Ishikawa (cell line): Measurements from ENCODE around the gene COX6B2.

Source experiments
- CEBPB ChIP-seq: IDR thresholded peaks from 2 replicates; pipeline ENCODE4 v1.6.1; 2012
- CREB1 ChIP-seq: IDR thresholded peaks from 2 replicates; pipeline ENCODE4 v1.6.1; 2012; ENCODE audit warnings: low read depth
- EGR1 ChIP-seq: IDR thresholded peaks from 2 replicates; pipeline ENCODE4 v1.6.1; 2012
- EP300 ChIP-seq: IDR thresholded peaks from 2 replicates; pipeline ENCODE4 v1.6.1; 2012; ENCODE audit warnings: borderline replicate concordance
- FOXM1 ChIP-seq: IDR thresholded peaks from 2 replicates; pipeline ENCODE4 v1.6.1; 2012; ENCODE audit warnings: low read depth, borderline replicate concordance
- NFIC ChIP-seq: IDR thresholded peaks from 2 replicates; pipeline ENCODE4 v1.6.1; 2012
- RAD21 ChIP-seq: IDR thresholded peaks from 2 replicates; pipeline ENCODE4 v1.6.1; 2012; ENCODE audit warnings: low read depth
- REST ChIP-seq: IDR thresholded peaks from 2 replicates; pipeline ENCODE4 v1.6.1; 2012; ENCODE audit warnings: low read depth, mild to moderate bottlenecking
- TAF1 ChIP-seq: IDR thresholded peaks from 2 replicates; pipeline ENCODE4 v1.6.1; 2012; ENCODE audit warnings: low read depth, mild to moderate bottlenecking
- TCF12 ChIP-seq: IDR thresholded peaks from 2 replicates; pipeline ENCODE4 v1.6.1; 2012; ENCODE audit warnings: low read depth
- TEAD4 ChIP-seq: IDR thresholded peaks from 2 replicates; pipeline ENCODE4 v1.6.1; 2012
- USF1 ChIP-seq: IDR thresholded peaks from 2 replicates; pipeline ENCODE4 v1.6.1; 2012
- YY1 ChIP-seq: IDR thresholded peaks from 2 replicates; pipeline ENCODE4 v1.6.1; 2012; ENCODE audit warnings: low read depth
- ZBTB7A ChIP-seq: IDR thresholded peaks from 2 replicates; pipeline ENCODE4 v1.6.1; 2012; ENCODE audit warnings: low read depth
- TF ChIP-seq, protein P1 (sequence below): IDR thresholded peaks from 2 replicates; pipeline ENCODE4 v1.6.1; 2012

The COX6B2 gene

DNA sequence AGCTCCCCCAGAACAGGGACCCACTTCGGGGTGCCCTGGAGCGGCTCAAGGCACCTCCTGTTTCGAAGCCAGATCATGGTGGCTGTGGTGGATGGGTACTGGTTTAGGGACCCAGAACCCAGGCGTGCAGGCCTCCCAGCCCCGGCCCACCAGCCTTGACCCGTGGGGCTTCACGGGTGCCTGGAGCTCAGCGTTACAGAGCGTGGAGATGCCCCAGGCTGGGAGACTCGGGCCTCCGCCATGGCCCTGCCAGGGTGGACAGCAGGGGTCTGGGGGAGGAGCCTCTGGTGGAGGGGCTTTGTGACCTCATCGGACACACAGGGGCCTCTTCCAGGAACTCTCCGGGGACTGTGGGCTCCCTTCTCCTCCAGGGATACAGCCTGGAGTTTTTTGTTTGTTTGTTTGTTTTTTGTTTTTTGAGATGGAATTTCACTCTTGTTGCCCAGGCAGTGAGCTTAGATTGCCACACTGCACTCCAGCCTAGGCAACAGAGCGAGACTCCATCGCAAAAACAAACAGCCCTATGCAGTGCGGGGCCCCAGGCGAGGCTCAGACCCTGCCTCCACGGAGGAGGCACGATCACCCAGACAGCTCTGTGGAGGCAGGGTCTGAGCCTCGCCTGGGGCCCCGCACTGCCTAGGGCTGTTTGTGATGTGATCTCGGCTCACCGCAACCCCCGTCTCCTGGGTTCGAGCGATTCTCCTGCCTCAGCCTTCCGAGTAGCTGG lies 8.6 kb upstream of the COX6B2 start, which contains the start of gene GARIN5B:
Gene GARIN5B (minus strand): TSS at position 271 of the 727 bp plus-strand sequence. CDS start 194 bp downstream, at position 77.
- TF ChIP-seq USF1 = no peak
- no peak for TF ChIP-seq TCF12
- no peak for TF ChIP-seq CREB1
- no peak for TF ChIP-seq NFIC
- no peak for TF ChIP-seq TEAD4
- no peak for TF ChIP-seq FOXM1
- no peak for TF ChIP-seq YY1
- TF ChIP-seq RAD21 = no peak
- TF ChIP-seq REST = no peak
- TF ChIP-seq, protein P1, sequence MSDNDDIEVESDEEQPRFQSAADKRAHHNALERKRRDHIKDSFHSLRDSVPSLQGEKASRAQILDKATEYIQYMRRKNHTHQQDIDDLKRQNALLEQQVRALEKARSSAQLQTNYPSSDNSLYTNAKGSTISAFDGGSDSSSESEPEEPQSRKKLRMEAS = no peak
- no peak for TF ChIP-seq EGR1
- TF ChIP-seq EP300 = no peak
- no peak for TF ChIP-seq TAF1

DNA sequence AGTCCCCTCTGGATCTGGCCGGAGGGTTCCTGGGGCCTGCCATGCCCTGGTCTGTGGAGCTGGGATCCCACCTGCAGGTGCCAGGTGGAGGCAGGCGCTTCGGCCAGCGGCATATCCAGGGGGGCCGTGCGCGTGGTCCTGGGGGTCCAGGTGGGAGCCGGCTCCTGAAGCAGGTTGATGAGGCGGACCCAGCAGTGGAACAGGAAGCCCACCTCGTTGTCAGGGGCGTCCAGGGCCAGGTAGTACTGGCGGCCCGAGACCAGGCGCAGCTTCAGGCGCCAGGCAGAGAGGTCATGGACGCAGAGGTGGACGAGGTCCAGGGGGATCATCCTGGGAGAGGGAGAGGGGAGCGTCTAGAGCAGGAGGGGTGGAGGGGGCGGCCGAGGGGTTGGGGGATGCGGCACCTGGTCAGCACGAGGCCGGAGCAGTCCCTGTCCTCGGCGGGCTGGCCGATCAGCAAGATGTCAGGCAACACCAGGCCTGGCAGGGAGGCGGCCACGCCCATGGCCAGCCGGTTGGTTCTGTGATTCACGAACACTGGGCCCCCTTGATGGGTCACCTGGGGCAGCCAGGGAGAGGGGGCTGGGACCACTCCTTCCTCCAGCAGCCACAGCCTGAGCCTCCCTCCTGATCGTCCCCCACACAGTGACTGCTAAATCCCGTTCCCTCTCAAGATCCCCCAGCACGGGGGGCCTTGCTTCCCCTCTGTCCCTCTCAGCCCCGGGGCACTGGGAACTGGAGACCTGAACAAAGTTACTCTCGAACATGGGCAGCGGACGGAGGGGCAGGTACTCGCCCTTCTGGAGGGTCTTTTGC lies 7.9 kb upstream of the COX6B2 start:
- TF ChIP-seq ZBTB7A = no peak
- TF ChIP-seq EGR1 = no peak
- TF ChIP-seq CREB1 = no peak
- TF ChIP-seq EP300 = no peak
- no peak for TF ChIP-seq RAD21
- TF ChIP-seq TCF12 = no peak
- no peak for TF ChIP-seq NFIC
- no peak for TF ChIP-seq FOXM1

DNA sequence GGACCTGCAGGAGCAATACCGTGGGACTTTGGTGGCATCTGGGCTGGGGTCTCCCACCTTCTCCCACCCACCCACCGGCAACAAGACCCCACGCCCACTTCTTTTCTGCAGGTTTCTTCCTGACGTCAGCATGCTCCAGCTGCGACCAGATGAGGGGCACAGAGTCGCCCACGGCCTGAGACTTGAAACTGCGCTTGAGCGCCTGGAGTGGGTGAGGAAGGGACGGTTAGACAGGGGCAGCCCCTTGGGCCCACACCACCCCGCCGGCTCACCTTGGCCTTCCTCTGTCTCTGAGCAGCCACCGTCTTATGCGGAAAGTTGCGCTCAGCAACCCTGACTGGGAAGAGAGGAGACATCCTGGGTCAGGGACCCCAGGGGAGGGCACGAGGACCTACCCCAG lies 6.4 kb upstream of the COX6B2 start:
- TF ChIP-seq EGR1 (no peak), REST (no peak), RAD21 (no peak)

DNA sequence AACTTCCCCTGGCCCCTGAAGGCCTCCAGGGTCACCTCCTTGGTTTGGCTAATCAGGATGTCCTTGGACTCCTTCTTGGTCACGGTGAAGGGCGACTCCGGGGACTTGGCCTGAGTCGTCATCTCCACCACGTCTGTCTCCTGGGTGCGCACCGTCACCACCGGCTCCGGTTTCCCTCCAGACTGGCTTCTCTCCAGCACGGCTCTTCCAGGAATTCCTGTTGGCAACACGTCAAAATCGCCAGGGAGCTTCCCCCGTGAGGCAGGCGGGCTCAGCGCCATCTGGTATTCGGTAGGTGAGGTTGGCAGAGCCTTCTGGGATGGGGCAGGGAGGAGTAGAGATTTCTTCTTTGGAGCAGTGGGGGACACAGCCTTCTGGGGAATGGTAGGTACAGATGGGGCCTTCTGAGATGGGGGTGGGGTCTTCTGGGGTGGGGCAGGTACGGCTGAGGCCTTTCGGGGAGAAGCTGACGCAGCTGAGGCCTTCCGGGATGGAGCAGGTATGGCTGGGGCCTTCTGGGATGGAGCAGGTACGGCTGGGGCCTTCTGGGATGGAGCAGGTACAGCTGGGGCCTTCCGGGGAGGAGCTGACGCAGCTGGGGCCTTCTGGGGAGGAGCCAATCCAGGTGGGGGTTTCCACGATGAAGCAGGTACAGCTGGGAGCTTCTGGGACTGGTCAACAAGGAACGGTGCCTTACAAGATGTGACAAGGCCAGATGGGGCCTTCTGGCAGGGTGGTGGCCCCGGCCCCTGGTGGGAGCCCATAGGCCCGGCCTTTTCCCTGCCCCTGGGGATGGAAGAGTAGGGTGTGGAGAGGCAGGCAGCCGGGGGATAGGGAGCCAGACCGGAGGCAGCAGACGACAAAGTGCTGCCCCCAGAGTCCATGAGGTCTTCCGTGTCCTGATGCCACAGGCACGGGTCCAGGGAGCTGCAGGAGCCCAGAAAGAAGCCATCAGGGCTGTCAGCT lies 4.7 kb upstream of the COX6B2 start:
- TF ChIP-seq FOXM1 (no peak), RAD21 (no peak), CEBPB (no peak), CREB1 (no peak), NFIC (no peak), REST (no peak)
